ENCODE measurements around the gene IKZF3. TPM values are rescaled to one million over a fixed set of nuclear protein-coding genes. Genes with fewer than 3 reads are reported as not detected.
A peak's percentile ranks its signal among the peaks of the same experiment; 100 is the strongest.
"Not testable (repeated sequence)": the region's sequence is repeated elsewhere in the genome, so short reads cannot be mapped to it uniquely, and the experiment has no call there.

The IKZF3 gene
- total RNA-seq, 2 experiments from 2014 or later = 31.1 to 31.9 TPM

- H3K27ac Mint-ChIP-seq = no peak overlapping the region
- peaks cover 41% of the 10 kb centered on the region for H3K4me1 Mint-ChIP-seq (ENCODE audit: low read depth)
- ChIA-PET CTCF (interaction anchor here (1.0 kb wide), 1 partner anchor 9 kb away, joined by 4 read pairs; no protein-coding TSS in a partner anchor), POLR2A (no interaction called here)
- peaks cover 14% of the 10 kb centered on the region for H3K36me3 Mint-ChIP-seq (ENCODE audit: low read depth)
- no peak overlapping the region for H3K4me3 Mint-ChIP-seq
- H3K9me3 Mint-ChIP-seq (ENCODE audit: insufficient read depth) = no peaks in the 10 kb centered on the region
- ATAC-seq (no peak), DNase-seq (no peak)
- H3K27me3 Mint-ChIP-seq (ENCODE audit: low read depth) = no peaks in the 10 kb centered on the region
Measured at GRCh38 chr17:39854909-39855308, 9.2 kb downstream of the IKZF3 start.

GRCh38 chr17:39852239-39852638, 11.9 kb downstream of the IKZF3 start:
- Mint-ChIP-seq H3K27me3 (ENCODE audit: low read depth) (no peaks in the 10 kb centered on the region), H3K4me1 (ENCODE audit: low read depth) (peaks cover 49% of the 10 kb centered on the region), H3K36me3 (ENCODE audit: low read depth) (peaks cover 15% of the 10 kb centered on the region), H3K27ac (peak overlapping the region; percentile 43), H3K9me3 (ENCODE audit: insufficient read depth) (no peaks in the 10 kb centered on the region), H3K4me3 (peak overlapping the region; percentile 3)
- POLR2A ChIA-PET = no interaction called here
- DNase-seq (no peak), ATAC-seq (peak; percentile 54)
- CTCF ChIA-PET = interaction anchor here (0.7 to 1.5 kb wide), 6 partner anchors 9 to 98 kb away, joined by 3 to 4 read pairs (median 3); no protein-coding TSS in a partner anchor

GRCh38 chr17:39850186-39850585, 13.9 kb downstream of the IKZF3 start:
- H3K27ac Mint-ChIP-seq; H3K4me3 Mint-ChIP-seq; DNase-seq; CTCF ChIA-PET; POLR2A ChIA-PET; H3K9me3 Mint-ChIP-seq (ENCODE audit: insufficient read depth); H3K27me3 Mint-ChIP-seq (ENCODE audit: low read depth); ATAC-seq: not testable (repeated sequence)
- H3K4me1 Mint-ChIP-seq (ENCODE audit: low read depth) = peaks cover 56% of the 10 kb centered on the region
- peaks cover 15% of the 10 kb centered on the region for H3K36me3 Mint-ChIP-seq (ENCODE audit: low read depth)

- Mint-ChIP-seq H3K27me3 (ENCODE audit: low read depth) (no peaks in the 10 kb centered on the region), H3K27ac (no peak overlapping the region), H3K36me3 (ENCODE audit: low read depth) (peaks cover 18% of the 10 kb centered on the region), H3K9me3 (ENCODE audit: insufficient read depth) (no peaks in the 10 kb centered on the region), H3K4me1 (ENCODE audit: low read depth) (peaks cover 59% of the 10 kb centered on the region), H3K4me3 (no peak overlapping the region)
- ChIA-PET CTCF (interaction anchor here (0.9 to 1.9 kb wide), 6 partner anchors 10 to 42 kb away, joined by 3 to 9 read pairs (median 5); partner anchors contain the start of gene IKZF3), POLR2A (interaction anchor here (0.6 to 1.2 kb wide), 3 partner anchors 13 to 201 kb away, joined by 3 read pairs; no protein-coding TSS in a partner anchor)
- ATAC-seq (peak; percentile 51), DNase-seq (no peak)
Measured at GRCh38 chr17:39848600-39848999, 15.5 kb downstream of the IKZF3 start.

- Mint-ChIP-seq H3K4me1 (ENCODE audit: low read depth) (peaks cover 63% of the 10 kb centered on the region), H3K27me3 (ENCODE audit: low read depth) (no peaks in the 10 kb centered on the region), H3K36me3 (ENCODE audit: low read depth) (peaks cover 28% of the 10 kb centered on the region), H3K27ac (no peak overlapping the region), H3K4me3 (no peak overlapping the region), H3K9me3 (ENCODE audit: insufficient read depth) (no peaks in the 10 kb centered on the region)
- POLR2A ChIA-PET = interaction anchor here (0.6 to 1.5 kb wide), 3 partner anchors 18 to 116 kb away, joined by 3 to 4 read pairs (median 3); partner anchors contain the start of gene MIEN1
- ATAC-seq (no peak), DNase-seq (no peak)
- CTCF ChIA-PET = interaction anchor here (0.9 to 2.3 kb wide), 12 partner anchors 9 to 225 kb away, joined by 3 to 8 read pairs (median 4); partner anchors contain the start of gene MIEN1
Measured at GRCh38 chr17:39846205-39846604, 17.9 kb downstream of the IKZF3 start.

GRCh38 chr17:39845052-39845846, 18.9 kb downstream of the IKZF3 start:
- ATAC-seq (no peak), DNase-seq (no peak)
- peaks cover 65% of the 10 kb centered on the region for H3K4me1 Mint-ChIP-seq (ENCODE audit: low read depth)
- H3K9me3 Mint-ChIP-seq (ENCODE audit: insufficient read depth) = peaks cover 4% of the 10 kb centered on the region
- POLR2A ChIA-PET = no interaction called here
- no peak overlapping the region for H3K27ac Mint-ChIP-seq
- CTCF ChIA-PET = interaction anchor here (0.7 to 2.3 kb wide), 12 partner anchors 10 to 224 kb away, joined by 3 to 8 read pairs (median 4); no protein-coding TSS in a partner anchor
- H3K4me3 Mint-ChIP-seq = no peak overlapping the region
- H3K27me3 Mint-ChIP-seq (ENCODE audit: low read depth) = no peaks in the 10 kb centered on the region
- H3K36me3 Mint-ChIP-seq (ENCODE audit: low read depth) = peaks cover 34% of the 10 kb centered on the region

- ChIA-PET POLR2A (no interaction called here), CTCF (no interaction called here)
- Mint-ChIP-seq H3K4me3 (no peak overlapping the region), H3K9me3 (ENCODE audit: insufficient read depth) (peaks cover 21% of the 10 kb centered on the region), H3K36me3 (ENCODE audit: low read depth) (peaks cover 57% of the 10 kb centered on the region), H3K27me3 (ENCODE audit: low read depth) (no peaks in the 10 kb centered on the region), H3K4me1 (ENCODE audit: low read depth) (peaks cover 40% of the 10 kb centered on the region), H3K27ac (peak overlapping the region; percentile 13)
- DNase-seq (no peak), ATAC-seq (no peak)
Measured at GRCh38 chr17:39841134-39841683, 22.9 kb downstream of the IKZF3 start.

GRCh38 chr17:39838784-39839183, 25.3 kb downstream of the IKZF3 start:
- Mint-ChIP-seq H3K9me3 (ENCODE audit: insufficient read depth) (peaks cover 31% of the 10 kb centered on the region), H3K27ac (no peak overlapping the region), H3K4me3 (no peak overlapping the region), H3K4me1 (ENCODE audit: low read depth) (peaks cover 24% of the 10 kb centered on the region), H3K36me3 (ENCODE audit: low read depth) (peaks cover 70% of the 10 kb centered on the region), H3K27me3 (ENCODE audit: low read depth) (no peaks in the 10 kb centered on the region)
- ATAC-seq = no peak
- ChIA-PET POLR2A (no interaction called here), CTCF (no interaction called here)
- DNase-seq = no peak

GRCh38 chr17:39838057-39838456, 26.1 kb downstream of the IKZF3 start:
- peaks cover 31% of the 10 kb centered on the region for H3K9me3 Mint-ChIP-seq (ENCODE audit: insufficient read depth)
- peaks cover 17% of the 10 kb centered on the region for H3K4me1 Mint-ChIP-seq (ENCODE audit: low read depth)
- peaks cover 72% of the 10 kb centered on the region for H3K36me3 Mint-ChIP-seq (ENCODE audit: low read depth)
- ChIA-PET POLR2A (no interaction called here), CTCF (no interaction called here)
- ATAC-seq = no peak
- no peak overlapping the region for H3K4me3 Mint-ChIP-seq
- no peak overlapping the region for H3K27ac Mint-ChIP-seq
- DNase-seq = no peak
- no peaks in the 10 kb centered on the region for H3K27me3 Mint-ChIP-seq (ENCODE audit: low read depth)

GRCh38 chr17:39836117-39836516, 28.0 kb downstream of the IKZF3 start:
- Mint-ChIP-seq H3K4me3 (no peak overlapping the region), H3K36me3 (ENCODE audit: low read depth) (peaks cover 67% of the 10 kb centered on the region), H3K27ac (no peak overlapping the region), H3K27me3 (ENCODE audit: low read depth) (no peaks in the 10 kb centered on the region), H3K4me1 (ENCODE audit: low read depth) (peaks cover 5% of the 10 kb centered on the region), H3K9me3 (ENCODE audit: insufficient read depth) (peaks cover 31% of the 10 kb centered on the region)
- POLR2A ChIA-PET = no interaction called here
- ATAC-seq = no peak
- CTCF ChIA-PET = interaction anchor here (0.7 kb wide), 1 partner anchor 33 kb away, joined by 3 read pairs; no protein-coding TSS in a partner anchor
- DNase-seq = no peak

- H3K27me3 Mint-ChIP-seq (ENCODE audit: low read depth) = no peaks in the 10 kb centered on the region
- H3K27ac Mint-ChIP-seq = no peak overlapping the region
- DNase-seq (no peak), ATAC-seq (no peak)
- peaks cover 27% of the 10 kb centered on the region for H3K9me3 Mint-ChIP-seq (ENCODE audit: insufficient read depth)
- ChIA-PET POLR2A (interaction anchor here (0.6 to 1.1 kb wide), 3 partner anchors 9 to 25 kb away, joined by 3 to 4 read pairs (median 3); no protein-coding TSS in a partner anchor), CTCF (interaction anchor here (0.6 to 1.9 kb wide), 7 partner anchors 11 to 214 kb away, joined by 3 to 11 read pairs (median 3); no protein-coding TSS in a partner anchor)
- no peak overlapping the region for H3K4me3 Mint-ChIP-seq
- peaks cover 3% of the 10 kb centered on the region for H3K4me1 Mint-ChIP-seq (ENCODE audit: low read depth)
- peaks cover 62% of the 10 kb centered on the region for H3K36me3 Mint-ChIP-seq (ENCODE audit: low read depth)
Measured at GRCh38 chr17:39835038-39835786, 28.9 kb downstream of the IKZF3 start.

Data from activated CD8-positive, alpha-beta T cell treated with anti-CD3 and anti-CD28 coated beads, Interleukin-2, amount 10 ng/mL, durations not matched to agents 7 days and 5 days (primary cell).